B cell (primary cell): ENCODE results near the gene SLC49A3.

Source experiments
- CTCF ChIP-seq: fragments of 200-600 bp; IDR thresholded peaks from one replicate; pipeline ENCODE4 v1.8.0; 2022; ENCODE audit warnings: antibody characterized with exemption, mild to moderate bottlenecking
- EZH2 ChIP-seq: IDR thresholded peaks from 2 replicates; pipeline ENCODE4 v1.6.1; 2012; ENCODE audit warnings: borderline replicate concordance, low read depth, mild to moderate bottlenecking, moderate library complexity, low read length; ENCODE audit not compliant: insufficient read depth, poor library complexity, severe bottlenecking

GRCh38 chr4:659851-660250 is 29.1 kb downstream of the SLC49A3 start:
- TF ChIP-seq CTCF (no peak), EZH2 (no peak)
